H1 (cell line): ENCODE results near the gene CSNK1G2.

ENCODE experiments used
- BRCA1 ChIP-seq: IDR thresholded peaks from 2 replicates; pipeline ENCODE4 v1.6.1; 2012; ENCODE audit warnings: low read depth, low read length, improper control_type of control experiment
- CHD1 ChIP-seq: IDR thresholded peaks from 2 replicates; pipeline ENCODE4 v1.6.1; 2012; ENCODE audit warnings: low read depth, low read length, improper control_type of control experiment
- GABPA ChIP-seq: IDR thresholded peaks from 2 replicates; pipeline ENCODE4 v1.6.1; 2011; ENCODE audit warnings: mild to moderate bottlenecking, low read length, moderate library complexity, borderline replicate concordance; ENCODE audit not compliant: insufficient read depth
- MAFK ChIP-seq: IDR thresholded peaks from 2 replicates; pipeline ENCODE4 v1.6.1; 2012; ENCODE audit warnings: low read depth, mild to moderate bottlenecking, improper control_type of control experiment, low read length
- POLR2A ChIP-seq, 2 experiments: IDR thresholded peaks; 1 replicate in 1 of 2; 2 replicates in 1 of 2; pipeline ENCODE4 v1.6.1; 2011; ENCODE audit warnings: low read depth in 2 of 2, low read length in 2 of 2, mild to moderate bottlenecking in 2 of 2; ENCODE audit errors: control extremely low read depth in 1 of 2
- RFX5 ChIP-seq: IDR thresholded peaks from 2 replicates; pipeline ENCODE4 v1.6.1; 2011; ENCODE audit warnings: low read depth, low read length, improper control_type of control experiment, borderline replicate concordance
- SP2 ChIP-seq: IDR thresholded peaks from 2 replicates; pipeline ENCODE4 v1.6.1; 2012; ENCODE audit warnings: mild to moderate bottlenecking, low read length, inconsistent platforms
- SRF ChIP-seq: IDR thresholded peaks from 2 replicates; pipeline ENCODE4 v1.6.1; 2011; ENCODE audit warnings: mild to moderate bottlenecking, low read depth, low read length, moderate library complexity
- TF ChIP-seq, protein P1 (sequence below), 3 experiments: IDR thresholded peaks; 1 replicate in 2 of 3; 2 replicates in 1 of 3; pipeline versions ENCODE4 v1.5.1 to v1.6.1; 2011; ENCODE audit warnings: low read length in 3 of 3, mild to moderate bottlenecking in 3 of 3, inconsistent platforms in 2 of 3, low read depth in 1 of 3, moderate library complexity in 1 of 3; ENCODE audit not compliant: insufficient read depth in 1 of 3; ENCODE audit errors: control extremely low read depth in 1 of 3

DNA sequence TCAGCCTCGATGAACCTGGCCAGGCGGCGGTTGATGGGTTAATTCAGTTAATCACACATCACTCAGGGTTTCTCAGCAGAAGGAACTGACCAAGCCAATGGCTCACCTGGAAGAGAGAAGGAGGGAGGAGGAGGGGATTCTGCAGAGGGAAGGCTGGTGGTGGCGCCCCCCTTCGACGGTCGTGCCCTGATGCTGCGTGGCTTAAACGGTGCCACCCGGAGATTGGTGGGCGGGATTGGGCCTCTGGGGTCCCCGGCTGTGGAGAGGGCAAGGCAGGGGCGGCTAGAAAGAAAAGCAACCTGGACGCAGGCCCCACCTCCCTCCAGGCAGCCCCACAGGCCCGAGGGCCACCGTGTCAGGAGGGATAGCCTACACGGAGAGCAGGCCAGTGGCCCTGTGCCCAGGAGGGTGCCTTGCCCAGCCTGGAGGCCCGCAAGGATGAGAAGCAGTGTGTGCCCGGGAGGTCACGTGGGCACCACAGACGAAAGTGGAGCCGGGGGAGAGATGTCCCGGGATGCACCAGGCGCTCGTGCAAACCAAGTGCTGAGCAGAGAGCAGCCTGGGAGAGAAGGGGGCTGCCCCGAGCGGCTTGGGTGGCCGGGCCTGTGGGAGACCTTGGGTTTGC is 16.0 kb downstream of the CSNK1G2 start:
- TF ChIP-seq POLR2A (IDR thresholded peaks at IDR 0.05; ENCODE audit: control extremely low read depth in 1 of 2, low read depth in 2 of 2, low read length in 2 of 2) (no peak), SP2 (no peak), CHD1 (no peak), RFX5 (no peak), BRCA1 (no peak), MAFK (no peak), GABPA (0 out of 2 replicates have a peak, but pooled peaks have one; percentile 52), SRF (no peak)
- TF ChIP-seq, protein P1, sequence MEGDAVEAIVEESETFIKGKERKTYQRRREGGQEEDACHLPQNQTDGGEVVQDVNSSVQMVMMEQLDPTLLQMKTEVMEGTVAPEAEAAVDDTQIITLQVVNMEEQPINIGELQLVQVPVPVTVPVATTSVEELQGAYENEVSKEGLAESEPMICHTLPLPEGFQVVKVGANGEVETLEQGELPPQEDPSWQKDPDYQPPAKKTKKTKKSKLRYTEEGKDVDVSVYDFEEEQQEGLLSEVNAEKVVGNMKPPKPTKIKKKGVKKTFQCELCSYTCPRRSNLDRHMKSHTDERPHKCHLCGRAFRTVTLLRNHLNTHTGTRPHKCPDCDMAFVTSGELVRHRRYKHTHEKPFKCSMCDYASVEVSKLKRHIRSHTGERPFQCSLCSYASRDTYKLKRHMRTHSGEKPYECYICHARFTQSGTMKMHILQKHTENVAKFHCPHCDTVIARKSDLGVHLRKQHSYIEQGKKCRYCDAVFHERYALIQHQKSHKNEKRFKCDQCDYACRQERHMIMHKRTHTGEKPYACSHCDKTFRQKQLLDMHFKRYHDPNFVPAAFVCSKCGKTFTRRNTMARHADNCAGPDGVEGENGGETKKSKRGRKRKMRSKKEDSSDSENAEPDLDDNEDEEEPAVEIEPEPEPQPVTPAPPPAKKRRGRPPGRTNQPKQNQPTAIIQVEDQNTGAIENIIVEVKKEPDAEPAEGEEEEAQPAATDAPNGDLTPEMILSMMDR (IDR thresholded peaks at IDR 0.05; ENCODE audit: control extremely low read depth in 1 of 3, insufficient read depth in 1 of 3, low read depth in 1 of 3, low read length in 3 of 3) = peak; percentile 47 to 80 (median 68)
